Liver (tissue), 9 donors: ENCODE data around the gene SUGP2. TPM values are rescaled to one million over a fixed set of nuclear protein-coding genes. Genes with fewer than 3 reads are reported as not detected.

Experiments used
- DNase-seq: peaks from one replicate; pipeline ENCODE4 v3.0.0-alpha.2; 2017; ENCODE audit warnings: low spot score
- H3K27ac ChIP-seq, 2 donors: one replicate each; pipeline ENCODE4 v1.7.0; 2013; ENCODE audit warnings: inconsistent platforms in 2 of 2, low read length in 2 of 2, control low read depth in 1 of 2, low read depth in 1 of 2, mild to moderate bottlenecking in 1 of 2
- H3K27me3 ChIP-seq, 4 donors: one replicate each; pipeline versions ENCODE4 v1.6.1 to v1.7.0; 2013; ENCODE audit warnings: low read length in 3 of 4, inconsistent platforms in 1 of 4, mild to moderate bottlenecking in 1 of 4, moderate library complexity in 1 of 4; ENCODE audit not compliant: control insufficient read depth in 4 of 4, insufficient read depth in 4 of 4
- H3K36me3 ChIP-seq, 4 donors: one replicate each; pipeline versions ENCODE4 v1.6.1 to v1.7.0; 2013; ENCODE audit warnings: low read length in 3 of 4, mild to moderate bottlenecking in 3 of 4, low read depth in 1 of 4, moderate library complexity in 1 of 4; ENCODE audit not compliant: control insufficient read depth in 4 of 4, insufficient read depth in 3 of 4
- H3K4me1 ChIP-seq, 4 donors: one replicate each; pipeline versions ENCODE4 v1.6.1 to v1.7.0; 2013; ENCODE audit warnings: low read length in 3 of 4, mild to moderate bottlenecking in 3 of 4, moderate library complexity in 1 of 4; ENCODE audit not compliant: control insufficient read depth in 4 of 4, insufficient read depth in 4 of 4
- H3K4me3 ChIP-seq, 3 donors: one replicate each; pipeline versions ENCODE4 v1.6.1 to v1.7.0; 2013; ENCODE audit warnings: low read length in 3 of 3, control low read depth in 1 of 3, low read depth in 1 of 3, mild to moderate bottlenecking in 1 of 3
- H3K9ac ChIP-seq, 2 donors: one replicate each; pipeline ENCODE4 v1.7.0; 2013; ENCODE audit warnings: low read length in 2 of 2, mild to moderate bottlenecking in 2 of 2, moderate library complexity in 2 of 2, control low read depth in 1 of 2, low read depth in 1 of 2
- H3K9me3 ChIP-seq, 4 donors: one replicate each; pipeline versions ENCODE4 v1.6.1 to v1.7.0; 2013; ENCODE audit warnings: low read length in 3 of 4; ENCODE audit not compliant: control insufficient read depth in 4 of 4
- EGR1 ChIP-seq, 2 donors: IDR thresholded peaks; 2 replicates each; pipeline ENCODE4 v1.6.1; 2016 to 2018; ENCODE audit warnings: antibody characterized with exemption in 2 of 2, low read depth in 2 of 2
- FOXA1 ChIP-seq: IDR thresholded peaks from 2 replicates; pipeline ENCODE4 v1.6.1; 2016; ENCODE audit warnings: antibody characterized with exemption
- FOXA2 ChIP-seq: IDR thresholded peaks from 2 replicates; pipeline ENCODE4 v1.6.1; 2016; ENCODE audit warnings: antibody characterized with exemption
- GABPA ChIP-seq, 2 donors: IDR thresholded peaks in 1 of 2; conservative IDR thresholded peaks in 1 of 2; 2 replicates each; pipeline ENCODE4 v1.6.1; 2016; ENCODE audit warnings: antibody characterized with exemption in 2 of 2, mild to moderate bottlenecking in 1 of 2, moderate library complexity in 1 of 2
- HNF4A ChIP-seq, 2 donors: conservative IDR thresholded peaks; 2 replicates each; pipeline ENCODE4 v1.6.1; 2016; ENCODE audit warnings: antibody characterized with exemption in 2 of 2, mild to moderate bottlenecking in 2 of 2
- HNF4G ChIP-seq: IDR thresholded peaks from 2 replicates; pipeline ENCODE4 v1.6.1; 2016; ENCODE audit warnings: antibody characterized with exemption
- JUND ChIP-seq, 2 donors: IDR thresholded peaks; 2 replicates each; pipeline ENCODE4 v1.6.1; 2016; ENCODE audit warnings: antibody characterized with exemption in 2 of 2
- NR2F2 ChIP-seq: IDR thresholded peaks from 2 replicates; pipeline ENCODE4 v1.6.1; 2016; ENCODE audit warnings: antibody characterized with exemption
- RAD21 ChIP-seq, 2 donors: IDR thresholded peaks; 2 replicates each; pipeline ENCODE4 v1.6.1; 2016; ENCODE audit warnings: antibody characterized with exemption in 2 of 2, mild to moderate bottlenecking in 2 of 2
- RXRA ChIP-seq, 2 donors: IDR thresholded peaks; 2 replicates each; pipeline ENCODE4 v1.6.1; 2017 to 2018; ENCODE audit warnings: antibody characterized with exemption in 2 of 2, mild to moderate bottlenecking in 1 of 2
- SP1 ChIP-seq: IDR thresholded peaks from 2 replicates; pipeline ENCODE4 v1.6.1; 2018; ENCODE audit warnings: antibody characterized with exemption, mild to moderate bottlenecking
- TAF1 ChIP-seq: conservative IDR thresholded peaks from 2 replicates; pipeline ENCODE4 v1.6.1; 2016; ENCODE audit warnings: antibody characterized with exemption, mild to moderate bottlenecking
- YY1 ChIP-seq: IDR thresholded peaks from 2 replicates; pipeline ENCODE4 v1.6.1; 2016; ENCODE audit warnings: antibody characterized with exemption, mild to moderate bottlenecking
- WGBS: extraction: QIAGEN DNeasy Blood & Tissue Kit; methylation state at CpG from one replicate; pipeline ENCODE4 v1.1.7; 2013; 5-methylcytosine and 5-hydroxymethylcytosine counted together
- polyA plus RNA-seq, 2 donors: library from polyadenylated mRNA; stranded (reverse) in 1 of 2; unstranded in 1 of 2; fragments of 200-250 nt in 1 of 2; fragments of >200 nt in 1 of 2; fragmentation: Nextera tagmentation in 1 of 2; extraction: Ambion mirVana in 1 of 2; gene quantifications; one replicate each; pipeline versions ENCODE4 v1.2.1 to v1.2.3, GENCODE V29; 2013 to 2015
- total RNA-seq, 2 donors: library from RNA; depleted of rRNA; stranded (reverse); fragments of >200 nt; gene quantifications; one replicate each; pipeline ENCODE4 v1.2.3, GENCODE V29; 2014
- TF ChIP-seq, protein P1 (sequence below): fragments of 150-350 bp; IDR thresholded peaks from 2 replicates; pipeline ENCODE4 v1.5.1; 2017; ENCODE audit warnings: improper control_type of control experiment, low read depth, low read length; ENCODE audit not compliant: missing input control
- TF ChIP-seq, protein P2 (sequence below): IDR thresholded peaks from 2 replicates; pipeline ENCODE4 v1.6.1; 2016; ENCODE audit warnings: antibody characterized with exemption, mild to moderate bottlenecking
- TF ChIP-seq, protein P3 (sequence below): IDR thresholded peaks from 2 replicates; pipeline ENCODE4 v1.6.1; 2016; ENCODE audit warnings: antibody characterized with exemption
- TF ChIP-seq, protein P4 (sequence below): IDR thresholded peaks from 2 replicates; pipeline ENCODE4 v1.6.1; 2016; ENCODE audit warnings: antibody characterized with exemption
- TF ChIP-seq, protein P5 (sequence below): IDR thresholded peaks from 2 replicates; pipeline ENCODE4 v1.6.1; 2016; ENCODE audit warnings: antibody characterized with exemption
- donor health status: healthy.
- donor health status: healthy.
- donor health status: healthy.
- donor health status: healthy.
- donor health status: healthy.

Gene SUGP2
- total and polyA plus RNA-seq, 4 donors, result 9.6 to 29.0 (median 19.2) TPM

DNA sequence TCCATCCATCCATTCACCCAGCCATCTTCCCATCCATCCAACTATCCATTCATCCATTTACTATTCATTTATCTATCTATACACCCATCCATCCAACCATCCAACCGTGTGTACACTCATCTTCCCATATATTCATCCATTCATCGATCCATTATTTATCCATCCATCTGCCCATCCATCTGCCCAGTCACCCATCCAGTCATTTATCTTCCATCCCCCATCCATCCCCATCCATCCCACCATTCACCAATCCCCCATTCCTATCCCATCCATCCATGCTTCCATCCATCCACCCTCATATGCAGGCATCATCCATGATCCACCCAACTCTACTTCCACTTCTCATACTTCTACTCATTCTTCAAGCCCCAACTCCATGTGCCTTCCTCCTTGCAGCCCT, 78.3 kb downstream of the SUGP2 start:
- Histone ChIP-seq H3K9me3 (no peaks in the 10 kb centered on the region), H3K4me1 (no peaks in the 10 kb centered on the region), H3K27me3 (no peaks in the 10 kb centered on the region), H3K36me3 (no peaks in the 10 kb centered on the region), H3K9ac (no peak overlapping the region), H3K27ac (no peak overlapping the region), H3K4me3 (no peak overlapping the region)
- 93% methylated on average over 2 of the region's 2 CpGs for WGBS
- no peak for DNase-seq
- no peak for TF ChIP-seq TAF1
- no peak for TF ChIP-seq FOXA1
- TF ChIP-seq RXRA (IDR thresholded peaks at IDR 0.05), result no peak
- TF ChIP-seq, protein P1, sequence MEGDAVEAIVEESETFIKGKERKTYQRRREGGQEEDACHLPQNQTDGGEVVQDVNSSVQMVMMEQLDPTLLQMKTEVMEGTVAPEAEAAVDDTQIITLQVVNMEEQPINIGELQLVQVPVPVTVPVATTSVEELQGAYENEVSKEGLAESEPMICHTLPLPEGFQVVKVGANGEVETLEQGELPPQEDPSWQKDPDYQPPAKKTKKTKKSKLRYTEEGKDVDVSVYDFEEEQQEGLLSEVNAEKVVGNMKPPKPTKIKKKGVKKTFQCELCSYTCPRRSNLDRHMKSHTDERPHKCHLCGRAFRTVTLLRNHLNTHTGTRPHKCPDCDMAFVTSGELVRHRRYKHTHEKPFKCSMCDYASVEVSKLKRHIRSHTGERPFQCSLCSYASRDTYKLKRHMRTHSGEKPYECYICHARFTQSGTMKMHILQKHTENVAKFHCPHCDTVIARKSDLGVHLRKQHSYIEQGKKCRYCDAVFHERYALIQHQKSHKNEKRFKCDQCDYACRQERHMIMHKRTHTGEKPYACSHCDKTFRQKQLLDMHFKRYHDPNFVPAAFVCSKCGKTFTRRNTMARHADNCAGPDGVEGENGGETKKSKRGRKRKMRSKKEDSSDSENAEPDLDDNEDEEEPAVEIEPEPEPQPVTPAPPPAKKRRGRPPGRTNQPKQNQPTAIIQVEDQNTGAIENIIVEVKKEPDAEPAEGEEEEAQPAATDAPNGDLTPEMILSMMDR, result no peak
- TF ChIP-seq, protein P2, sequence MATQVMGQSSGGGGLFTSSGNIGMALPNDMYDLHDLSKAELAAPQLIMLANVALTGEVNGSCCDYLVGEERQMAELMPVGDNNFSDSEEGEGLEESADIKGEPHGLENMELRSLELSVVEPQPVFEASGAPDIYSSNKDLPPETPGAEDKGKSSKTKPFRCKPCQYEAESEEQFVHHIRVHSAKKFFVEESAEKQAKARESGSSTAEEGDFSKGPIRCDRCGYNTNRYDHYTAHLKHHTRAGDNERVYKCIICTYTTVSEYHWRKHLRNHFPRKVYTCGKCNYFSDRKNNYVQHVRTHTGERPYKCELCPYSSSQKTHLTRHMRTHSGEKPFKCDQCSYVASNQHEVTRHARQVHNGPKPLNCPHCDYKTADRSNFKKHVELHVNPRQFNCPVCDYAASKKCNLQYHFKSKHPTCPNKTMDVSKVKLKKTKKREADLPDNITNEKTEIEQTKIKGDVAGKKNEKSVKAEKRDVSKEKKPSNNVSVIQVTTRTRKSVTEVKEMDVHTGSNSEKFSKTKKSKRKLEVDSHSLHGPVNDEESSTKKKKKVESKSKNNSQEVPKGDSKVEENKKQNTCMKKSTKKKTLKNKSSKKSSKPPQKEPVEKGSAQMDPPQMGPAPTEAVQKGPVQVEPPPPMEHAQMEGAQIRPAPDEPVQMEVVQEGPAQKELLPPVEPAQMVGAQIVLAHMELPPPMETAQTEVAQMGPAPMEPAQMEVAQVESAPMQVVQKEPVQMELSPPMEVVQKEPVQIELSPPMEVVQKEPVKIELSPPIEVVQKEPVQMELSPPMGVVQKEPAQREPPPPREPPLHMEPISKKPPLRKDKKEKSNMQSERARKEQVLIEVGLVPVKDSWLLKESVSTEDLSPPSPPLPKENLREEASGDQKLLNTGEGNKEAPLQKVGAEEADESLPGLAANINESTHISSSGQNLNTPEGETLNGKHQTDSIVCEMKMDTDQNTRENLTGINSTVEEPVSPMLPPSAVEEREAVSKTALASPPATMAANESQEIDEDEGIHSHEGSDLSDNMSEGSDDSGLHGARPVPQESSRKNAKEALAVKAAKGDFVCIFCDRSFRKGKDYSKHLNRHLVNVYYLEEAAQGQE, result no peak
- TF ChIP-seq, protein P3, sequence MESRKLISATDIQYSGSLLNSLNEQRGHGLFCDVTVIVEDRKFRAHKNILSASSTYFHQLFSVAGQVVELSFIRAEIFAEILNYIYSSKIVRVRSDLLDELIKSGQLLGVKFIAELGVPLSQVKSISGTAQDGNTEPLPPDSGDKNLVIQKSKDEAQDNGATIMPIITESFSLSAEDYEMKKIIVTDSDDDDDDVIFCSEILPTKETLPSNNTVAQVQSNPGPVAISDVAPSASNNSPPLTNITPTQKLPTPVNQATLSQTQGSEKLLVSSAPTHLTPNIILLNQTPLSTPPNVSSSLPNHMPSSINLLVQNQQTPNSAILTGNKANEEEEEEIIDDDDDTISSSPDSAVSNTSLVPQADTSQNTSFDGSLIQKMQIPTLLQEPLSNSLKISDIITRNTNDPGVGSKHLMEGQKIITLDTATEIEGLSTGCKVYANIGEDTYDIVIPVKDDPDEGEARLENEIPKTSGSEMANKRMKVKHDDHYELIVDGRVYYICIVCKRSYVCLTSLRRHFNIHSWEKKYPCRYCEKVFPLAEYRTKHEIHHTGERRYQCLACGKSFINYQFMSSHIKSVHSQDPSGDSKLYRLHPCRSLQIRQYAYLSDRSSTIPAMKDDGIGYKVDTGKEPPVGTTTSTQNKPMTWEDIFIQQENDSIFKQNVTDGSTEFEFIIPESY, result no peak
- no peak for TF ChIP-seq HNF4G
- TF ChIP-seq, protein P4, sequence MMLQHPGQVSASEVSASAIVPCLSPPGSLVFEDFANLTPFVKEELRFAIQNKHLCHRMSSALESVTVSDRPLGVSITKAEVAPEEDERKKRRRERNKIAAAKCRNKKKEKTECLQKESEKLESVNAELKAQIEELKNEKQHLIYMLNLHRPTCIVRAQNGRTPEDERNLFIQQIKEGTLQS, result no peak
- TF ChIP-seq RAD21 (IDR thresholded peaks at IDR 0.05), result no peak
- TF ChIP-seq, protein P5, sequence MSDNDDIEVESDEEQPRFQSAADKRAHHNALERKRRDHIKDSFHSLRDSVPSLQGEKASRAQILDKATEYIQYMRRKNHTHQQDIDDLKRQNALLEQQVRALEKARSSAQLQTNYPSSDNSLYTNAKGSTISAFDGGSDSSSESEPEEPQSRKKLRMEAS, result no peak
- TF ChIP-seq NR2F2, result no peak
- TF ChIP-seq HNF4A (conservative IDR thresholded peaks at IDR 0.05), result no peak
- no peak for TF ChIP-seq SP1
- no peak for TF ChIP-seq YY1
- TF ChIP-seq FOXA2, result no peak
- no peak for TF ChIP-seq EGR1 (IDR thresholded peaks at IDR 0.05; ENCODE audit: low read depth in 2 of 2)
- no peak for TF ChIP-seq JUND (IDR thresholded peaks at IDR 0.05)
- TF ChIP-seq GABPA (IDR thresholded peaks at IDR 0.05 in 1 of 2, conservative IDR thresholded peaks at IDR 0.05 in 1 of 2), result no peak
